ENCODE data around the gene ZC3H7B. TPM values are rescaled to one million over a fixed set of nuclear protein-coding genes. Genes with fewer than 3 reads are reported as not detected.

Gene ZC3H7B
- polyA plus RNA-seq, 3 donors = 0.31 to 15.7 (median 0.49) TPM

- Histone ChIP-seq H4K20me1 (ENCODE audit: insufficient read depth, low read length) (peaks cover 4% of the 10 kb centered on the region), H3K4me1 (ENCODE audit: control insufficient read depth in 1 of 2, insufficient read depth in 2 of 2, low read length in 2 of 2) (no peaks in the 10 kb centered on the region), H3K4me3 (replicated peaks in 1 of 3; ENCODE audit: low read depth in 2 of 3, low read length in 3 of 3) (no peak overlapping the region), H3K27ac (ENCODE audit: low read depth in 1 of 2, low read length in 2 of 2) (peak overlapping the region in 1 of 2 donors; percentile 51), H3K9me3 (replicated peaks in 1 of 2; ENCODE audit: control insufficient read depth in 1 of 2, insufficient read depth in 1 of 2, low read length in 2 of 2) (no peaks in the 10 kb centered on the region), H3K79me2 (ENCODE audit: insufficient read depth, low read length) (peaks cover 14% of the 10 kb centered on the region), H2AFZ (ENCODE audit: insufficient read depth, low read depth, low read length, poor library complexity, severe bottlenecking) (no peak overlapping the region), H3K4me2 (replicated peaks; ENCODE audit: extremely low read depth, low read length, poor library complexity, severe bottlenecking) (no peak overlapping the region), H3K9ac (ENCODE audit: insufficient read depth, low read length, poor library complexity, severe bottlenecking) (no peak overlapping the region), H3K36me3 (replicated peaks in 1 of 2; ENCODE audit: control insufficient read depth in 1 of 2, insufficient read depth in 2 of 2, low read length in 2 of 2) (peaks cover 87 to 99% of the 10 kb centered on the region in 2 donors), H3K27me3 (ENCODE audit: control insufficient read depth in 2 of 2, insufficient read depth in 2 of 2, low read length in 2 of 2) (no peaks in the 10 kb centered on the region)
- peaks cover 83 to 98% of the 10 kb centered on the region in 2 donors for H3K36me3 Mint-ChIP-seq
- H3K4me3 Mint-ChIP-seq = no peak overlapping the region
- 98% methylated on average over 15 of the region's 15 CpGs for WGBS (ENCODE audit: insufficient coverage)
- peak overlapping the region in 2 of 7 donors; percentile 10 to 35 for H3K27ac Mint-ChIP-seq
- no peak for TF ChIP-seq CTCF (IDR thresholded peaks at IDR 0.05)
- H3K9me3 Mint-ChIP-seq = no peaks in the 10 kb centered on the region
- no peaks in the 10 kb centered on the region for H3K4me1 Mint-ChIP-seq
- intact Hi-C loops (cut with micrococcal nuclease) = no loop called here
- DNase-seq = no peak
- peaks cover 0 to 2% (median 2%) of the 10 kb centered on the region in 3 donors for H3K27me3 Mint-ChIP-seq (ENCODE audit: low read depth in 3 of 3)
These were observed 36.9 kb upstream of the ZC3H7B start for GRCh38 chr22:41264408-41264941.

GRCh38 chr22:41267958-41268357, 33.4 kb upstream of the ZC3H7B start:
- WGBS (ENCODE audit: insufficient coverage) = 100% methylated on average over 13 of the region's 16 CpGs
- Histone ChIP-seq H3K4me1 (ENCODE audit: control insufficient read depth in 1 of 2, insufficient read depth in 2 of 2, low read length in 2 of 2) (no peaks in the 10 kb centered on the region), H3K79me2 (ENCODE audit: insufficient read depth, low read length) (peaks cover 30% of the 10 kb centered on the region), H3K9me3 (replicated peaks in 1 of 2; ENCODE audit: control insufficient read depth in 1 of 2, insufficient read depth in 1 of 2, low read length in 2 of 2) (no peaks in the 10 kb centered on the region), H3K4me3 (replicated peaks in 1 of 3; ENCODE audit: low read depth in 2 of 3, low read length in 3 of 3) (no peak overlapping the region), H3K27ac (ENCODE audit: low read depth in 1 of 2, low read length in 2 of 2) (peak overlapping the region in 1 of 2 donors; percentile 11), H3K36me3 (replicated peaks in 1 of 2; ENCODE audit: control insufficient read depth in 1 of 2, insufficient read depth in 2 of 2, low read length in 2 of 2) (peaks cover 85 to 97% of the 10 kb centered on the region in 2 donors), H3K4me2 (replicated peaks; ENCODE audit: extremely low read depth, low read length, poor library complexity, severe bottlenecking) (no peak overlapping the region), H4K20me1 (ENCODE audit: insufficient read depth, low read length) (peaks cover 4% of the 10 kb centered on the region), H3K27me3 (ENCODE audit: control insufficient read depth in 2 of 2, insufficient read depth in 2 of 2, low read length in 2 of 2) (no peaks in the 10 kb centered on the region), H3K9ac (ENCODE audit: insufficient read depth, low read length, poor library complexity, severe bottlenecking) (no peak overlapping the region), H2AFZ (ENCODE audit: insufficient read depth, low read depth, low read length, poor library complexity, severe bottlenecking) (no peak overlapping the region)
- Mint-ChIP-seq H3K27ac (no peak overlapping the region), H3K9me3 (peaks cover 0 to 1% (median 0%) of the 10 kb centered on the region in 7 donors), H3K4me3 (no peak overlapping the region), H3K27me3 (ENCODE audit: low read depth in 3 of 3) (peaks cover 0 to 2% (median 0%) of the 10 kb centered on the region in 3 donors), H3K4me1 (no peaks in the 10 kb centered on the region), H3K36me3 (peaks cover 73 to 97% of the 10 kb centered on the region in 2 donors)
- intact Hi-C loops (cut with micrococcal nuclease) = no loop called here
- TF ChIP-seq CTCF (IDR thresholded peaks at IDR 0.05) = no peak
- DNase-seq = no peak

All from CD14-positive monocyte (primary cell).